ENCODE measurements around the gene GPR84. TPM values are rescaled to one million over a fixed set of nuclear protein-coding genes. Genes with fewer than 3 reads are reported as not detected.

The GPR84 gene
- total and polyA plus RNA-seq, 10 of the 15 experiments (the other 5 are each of a cell fraction or from before 2014, with no cell fraction given), result 0.37 to 4.7 (median 2.6) TPM

DNA sequence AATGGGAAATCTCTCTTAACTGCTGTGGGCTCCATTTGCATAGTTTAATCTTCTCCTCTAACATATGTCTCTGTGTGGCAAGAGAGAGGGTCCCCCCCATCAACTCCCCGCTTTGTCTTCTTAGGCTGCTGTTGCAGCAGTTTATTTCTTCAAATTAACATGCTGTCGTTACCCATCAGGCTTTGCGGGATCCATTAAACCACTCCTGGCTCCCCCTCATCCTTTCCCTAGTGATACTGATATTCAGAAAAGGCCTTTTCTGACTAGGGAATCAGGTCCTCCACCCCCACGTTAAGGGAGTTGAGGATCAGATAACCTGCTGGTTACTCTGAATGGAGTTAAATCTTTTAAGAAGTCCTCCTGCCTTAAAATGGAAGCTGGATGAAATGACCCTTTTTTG is 15.2 kb downstream of the GPR84 start:
- TF ChIP-seq EP300 (IDR thresholded peaks at IDR 0.05; ENCODE audit: borderline replicate concordance in 1 of 2, control insufficient read depth in 1 of 2, low read depth in 2 of 2, low read length in 2 of 2) (no peak), SREBF2 (IDR thresholded peaks at IDR 0.05; ENCODE audit: low read length) (no peak), SPI1 (IDR thresholded peaks at IDR 0.05; ENCODE audit: borderline replicate concordance, insufficient read depth, low read depth, low read length) (no peak)
- ChIA-PET POLR2A (no interaction called here), RAD21 (ENCODE audit: unreplicated experiment) (no interaction called here), SMC1A (ENCODE audit: uncharacterized antibody, unreplicated experiment) (no interaction called here), CTCF (interaction anchor here (4.2 kb wide), 1 partner anchor 12 kb away, joined by 30 read pairs; no protein-coding TSS in a partner anchor)
- Histone ChIP-seq H3K4me1 (ENCODE audit: control insufficient read depth, insufficient read depth, low read length) (peaks cover 8% of the 10 kb centered on the region), H3K4me3 (no peak overlapping the region), H3K79me2 (ENCODE audit: control insufficient read depth, insufficient read depth, low read length) (no peaks in the 10 kb centered on the region), H3K9ac (ENCODE audit: control insufficient read depth, insufficient read depth, low read length) (no peak overlapping the region), H4K20me1 (ENCODE audit: control insufficient read depth, insufficient read depth) (no peaks in the 10 kb centered on the region), H2AFZ (ENCODE audit: control insufficient read depth, low read depth, low read length) (no peak overlapping the region), H3K27ac (ENCODE audit: control insufficient read depth, insufficient read depth) (no peak overlapping the region), H3K9me3 (replicated peaks; ENCODE audit: control insufficient read depth, insufficient read depth, low read length) (no peaks in the 10 kb centered on the region), H3K27me3 (replicated peaks in 1 of 2; ENCODE audit: control insufficient read depth in 2 of 2, insufficient read depth in 2 of 2, low read length in 1 of 2) (no peaks in the 10 kb centered on the region), H3K36me3 (ENCODE audit: control insufficient read depth in 2 of 2, insufficient read depth in 2 of 2, low read length in 1 of 2) (peaks cover 16 to 30% of the 10 kb centered on the region in 2 experiments), H3K4me2 (ENCODE audit: control insufficient read depth, insufficient read depth) (no peak overlapping the region)
- ATAC-seq (no peak), DNase-seq (ENCODE audit: low read depth, low spot score) (no peak), FAIRE-seq (no peak)
- whole genome bisulfite sequencing (ENCODE audit: insufficient coverage, insufficient replicate concordance, low lambda C conversion rate, missing lambda C conversion rate), result 95% methylated on average over 4 of the region's 4 CpGs
- in situ Hi-C loops (cut with MboI), result no loop called here
- no TSS peak for BruUV-seq (replicated peaks)
- intact Hi-C loops (cut with micrococcal nuclease; ENCODE audit: unreplicated experiment), result no loop called here

DNA sequence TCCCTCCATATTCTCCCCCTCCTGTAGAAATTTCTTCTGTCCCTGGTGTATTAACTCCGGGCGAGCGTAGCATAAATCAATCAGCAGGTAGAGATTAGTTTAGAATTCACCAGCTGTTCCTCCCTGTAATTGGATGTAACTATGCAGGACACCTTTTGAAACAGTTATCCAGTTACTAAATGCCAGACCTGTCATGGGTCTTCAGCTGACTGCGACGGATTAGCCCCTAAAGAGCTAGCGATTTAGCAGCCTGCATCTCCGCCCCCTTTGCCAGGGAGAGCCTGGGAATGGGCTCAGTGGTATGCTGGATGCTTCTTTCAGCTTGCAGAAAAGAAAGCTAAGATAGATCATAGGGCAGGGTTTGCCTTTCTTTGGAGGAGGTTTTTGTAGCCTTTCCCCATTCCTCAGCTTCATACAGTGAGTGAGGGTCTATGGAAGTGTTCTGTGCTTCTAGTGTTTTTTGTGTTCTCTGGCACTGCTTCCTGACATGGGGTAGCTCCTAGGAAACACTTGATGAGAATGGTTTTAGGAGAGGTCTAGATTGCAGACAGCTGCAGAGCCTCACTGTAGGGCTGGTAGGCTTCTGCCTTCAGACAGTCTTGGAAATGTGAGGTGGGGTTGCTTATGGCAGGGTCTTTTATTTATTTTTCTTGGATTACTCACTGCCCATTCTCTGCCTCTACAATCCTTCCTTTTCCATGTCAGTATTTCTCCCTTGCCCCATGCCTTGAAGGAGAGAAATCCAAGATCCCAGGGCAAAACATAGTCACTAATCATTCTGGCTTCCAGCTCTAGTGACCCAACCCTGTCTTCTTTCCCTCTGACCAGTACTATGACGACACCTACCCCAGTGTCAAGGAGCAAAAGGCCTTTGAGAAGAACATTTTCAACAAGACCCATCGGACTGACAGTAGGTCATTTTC is 22.6 kb downstream of the GPR84 start:
- SMC1A ChIA-PET (ENCODE audit: uncharacterized antibody, unreplicated experiment), result interaction anchor here (1.0 to 1.1 kb wide), 3 partner anchors 9 to 83 kb away, joined by 3 to 5 read pairs (median 3); no protein-coding TSS in a partner anchor
- H3K4me1 ChIP-seq (ENCODE audit: control insufficient read depth, insufficient read depth, low read length), result peaks cover 16% of the 10 kb centered on the region
- ATAC-seq, result no peak
- BruUV-seq (replicated peaks), result no TSS peak
- H3K27ac ChIP-seq (ENCODE audit: control insufficient read depth, insufficient read depth), result no peak overlapping the region
- POLR2A ChIA-PET, result interaction anchor here (0.8 to 1.3 kb wide), 4 partner anchors 12 to 100 kb away, joined by 3 to 5 read pairs (median 4); partner anchors contain the start of gene COPZ1
- H3K79me2 ChIP-seq (ENCODE audit: control insufficient read depth, insufficient read depth, low read length), result no peaks in the 10 kb centered on the region
- peaks cover 5 to 16% of the 10 kb centered on the region in 2 experiments for H3K36me3 ChIP-seq (ENCODE audit: control insufficient read depth in 2 of 2, insufficient read depth in 2 of 2, low read length in 1 of 2)
- FAIRE-seq, result no peak
- no peak overlapping the region for H3K9ac ChIP-seq (ENCODE audit: control insufficient read depth, insufficient read depth, low read length)
- no peaks in the 10 kb centered on the region for H3K27me3 ChIP-seq (replicated peaks in 1 of 2; ENCODE audit: control insufficient read depth in 2 of 2, insufficient read depth in 2 of 2, low read length in 1 of 2)
- H3K9me3 ChIP-seq (replicated peaks; ENCODE audit: control insufficient read depth, insufficient read depth, low read length), result no peaks in the 10 kb centered on the region
- in situ Hi-C loops (cut with MboI) (no loop called here), intact Hi-C loops (cut with micrococcal nuclease; ENCODE audit: unreplicated experiment) (no loop called here)
- H3K4me3 ChIP-seq, result no peak overlapping the region
- no peaks in the 10 kb centered on the region for H4K20me1 ChIP-seq (ENCODE audit: control insufficient read depth, insufficient read depth)
- TF ChIP-seq NFXL1 (IDR thresholded peaks at IDR 0.05; ENCODE audit: borderline replicate concordance) (no peak), NFYB (IDR thresholded peaks at IDR 0.05; ENCODE audit: insufficient read depth, low read depth, low read length) (no peak), NFYA (IDR thresholded peaks at IDR 0.05; ENCODE audit: borderline replicate concordance, low read depth, low read length) (no peak)
- TF ChIP-seq, protein P1, sequence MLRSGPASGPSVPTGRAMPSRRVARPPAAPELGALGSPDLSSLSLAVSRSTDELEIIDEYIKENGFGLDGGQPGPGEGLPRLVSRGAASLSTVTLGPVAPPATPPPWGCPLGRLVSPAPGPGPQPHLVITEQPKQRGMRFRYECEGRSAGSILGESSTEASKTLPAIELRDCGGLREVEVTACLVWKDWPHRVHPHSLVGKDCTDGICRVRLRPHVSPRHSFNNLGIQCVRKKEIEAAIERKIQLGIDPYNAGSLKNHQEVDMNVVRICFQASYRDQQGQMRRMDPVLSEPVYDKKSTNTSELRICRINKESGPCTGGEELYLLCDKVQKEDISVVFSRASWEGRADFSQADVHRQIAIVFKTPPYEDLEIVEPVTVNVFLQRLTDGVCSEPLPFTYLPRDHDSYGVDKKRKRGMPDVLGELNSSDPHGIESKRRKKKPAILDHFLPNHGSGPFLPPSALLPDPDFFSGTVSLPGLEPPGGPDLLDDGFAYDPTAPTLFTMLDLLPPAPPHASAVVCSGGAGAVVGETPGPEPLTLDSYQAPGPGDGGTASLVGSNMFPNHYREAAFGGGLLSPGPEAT (IDR thresholded peaks at IDR 0.05; ENCODE audit: low read depth), result no peak
- no peak overlapping the region for H3K4me2 ChIP-seq (ENCODE audit: control insufficient read depth, insufficient read depth)
- DNase-seq (ENCODE audit: low read depth, low spot score), result no peak
- no peak overlapping the region for H2AFZ ChIP-seq (ENCODE audit: control insufficient read depth, low read depth, low read length)
- over 99% methylated on average over 9 of the region's 9 CpGs for WGBS (ENCODE audit: insufficient coverage, insufficient replicate concordance, low lambda C conversion rate, missing lambda C conversion rate)
- RAD21 ChIA-PET (ENCODE audit: unreplicated experiment), result no interaction called here
- CTCF ChIA-PET, result interaction anchor here (0.9 to 1.4 kb wide), 7 partner anchors 17 to 123 kb away, joined by 3 to 6 read pairs (median 4); partner anchors contain the start of gene COPZ1

Data from GM12878 (cell line).